A673 (cell line): Measurements from ENCODE around the gene CFAP92. TPM values are rescaled to one million over a fixed set of nuclear protein-coding genes. Genes with fewer than 3 reads are reported as not detected.
A peak's percentile ranks its signal among the peaks of the same experiment; 100 is the strongest.

ENCODE experiments used
- BruUV-seq: library from RNA; stranded (reverse); fragments of 400-500 nt; replicated peaks from 2 replicates; lab custom pipeline; 2021; lab: Mats Ljungman, UMichigan
- CTCF ChIA-PET: fragments of 300-600 bp; sonication (Branson Sonifier 250); formaldehyde crosslinking; loops from one replicate; lab custom pipeline; 2022; ENCODE audit warnings: antibody characterized with exemption; lab: Charles Lee
- POLR2A ChIA-PET: fragments of 300-600 bp; sonication (Branson Sonifier 250); formaldehyde crosslinking; loops from one replicate; lab custom pipeline; 2022; ENCODE audit warnings: antibody characterized with exemption; ENCODE audit not compliant: low non-redundant PET; lab: Charles Lee
- DNase-seq: peaks from one replicate; pipeline ENCODE4 v3.0.0-alpha.2; 2015; ENCODE audit warnings: low spot score
- H3K27ac ChIP-seq: fragments of 200-600 bp; sonication (generic); 2 replicates; pipeline ENCODE4 v1.5.1; 2016; ENCODE audit warnings: mixed run types, low read depth, mild to moderate bottlenecking, mixed read lengths, antibody characterized with exemption, low read length; ENCODE audit not compliant: poor library complexity, severe bottlenecking
- H3K27me3 ChIP-seq: fragments of 200-600 bp; sonication (generic); replicated peaks from 2 replicates; pipeline ENCODE4 v1.6.1; 2017; ENCODE audit warnings: mixed run types, low read depth, mild to moderate bottlenecking, mixed read lengths, antibody characterized with exemption, low read length; ENCODE audit not compliant: insufficient read depth, poor library complexity
- H3K36me3 ChIP-seq: fragments of 200-600 bp; sonication (generic); 2 replicates; pipeline ENCODE4 v1.6.1; 2016; ENCODE audit warnings: mixed run types, mild to moderate bottlenecking, mixed read lengths, antibody characterized with exemption, low read length; ENCODE audit not compliant: insufficient read depth, poor library complexity, severe bottlenecking
- H3K4me1 ChIP-seq: fragments of 200-600 bp; sonication (generic); 2 replicates; pipeline ENCODE4 v1.6.1; 2017; ENCODE audit warnings: mixed run types, mild to moderate bottlenecking, mixed read lengths, antibody characterized with exemption, low read length; ENCODE audit not compliant: insufficient read depth, poor library complexity, severe bottlenecking
- H3K4me3 ChIP-seq: fragments of 200-600 bp; sonication (generic); 2 replicates; pipeline ENCODE4 v1.5.1; 2016; ENCODE audit warnings: low read depth, mixed run types, mild to moderate bottlenecking, mixed read lengths, low read length; ENCODE audit not compliant: poor library complexity, severe bottlenecking
- H3K9me3 ChIP-seq: fragments of 200-600 bp; sonication (generic); 2 replicates; pipeline ENCODE4 v1.6.1; 2016; ENCODE audit warnings: mixed run types, low read depth, mild to moderate bottlenecking, mixed read lengths, antibody characterized with exemption, low read length; ENCODE audit not compliant: poor library complexity, severe bottlenecking
- CTCF ChIP-seq: fragments of 300-800, 200-600 bp; sonication (generic); conservative IDR thresholded peaks from 2 replicates; pipeline ENCODE4 v1.5.1; 2017; ENCODE audit warnings: low read depth, mild to moderate bottlenecking, antibody characterized with exemption, low read length, moderate library complexity, mixed read lengths
- EZH2 ChIP-seq: fragments of 200-600 bp; sonication (generic); IDR thresholded peaks from 2 replicates; pipeline ENCODE4 v1.6.1; 2017; ENCODE audit warnings: borderline replicate concordance, low read depth, mild to moderate bottlenecking, mixed read lengths, antibody characterized with exemption, low read length; ENCODE audit not compliant: poor library complexity, severe bottlenecking
- intact Hi-C: fragments of 100-400 bp; cut with micrococcal nuclease; formaldehyde crosslinking; loops from one replicate; pipeline ENCODE4 v1.10.0; 2022; ENCODE audit not compliant: unreplicated experiment
- total RNA-seq: library from RNA; stranded (reverse); gene quantifications from 2 replicates; pipeline ENCODE4 v1.2.3, GENCODE V29; 2021

Gene CFAP92
- total RNA-seq, 1 experiment from 2014 or later, result not detected

GRCh38 chr3:129028866-129029265 lies 35.0 kb upstream of the CFAP92 start:
- ChIA-PET POLR2A (no interaction called here), CTCF (no interaction called here)
- Histone ChIP-seq H3K36me3 (no peaks in the 10 kb centered on the region), H3K27ac (no peak overlapping the region), H3K9me3 (no peaks in the 10 kb centered on the region), H3K4me3 (no peak overlapping the region), H3K27me3 (no peaks in the 10 kb centered on the region), H3K4me1 (peaks cover 6% of the 10 kb centered on the region)
- intact Hi-C loops, result no loop called here
- no TSS peak for BruUV-seq
- no peak for TF ChIP-seq CTCF
- TF ChIP-seq EZH2, result no peak
- no peak for DNase-seq

DNA sequence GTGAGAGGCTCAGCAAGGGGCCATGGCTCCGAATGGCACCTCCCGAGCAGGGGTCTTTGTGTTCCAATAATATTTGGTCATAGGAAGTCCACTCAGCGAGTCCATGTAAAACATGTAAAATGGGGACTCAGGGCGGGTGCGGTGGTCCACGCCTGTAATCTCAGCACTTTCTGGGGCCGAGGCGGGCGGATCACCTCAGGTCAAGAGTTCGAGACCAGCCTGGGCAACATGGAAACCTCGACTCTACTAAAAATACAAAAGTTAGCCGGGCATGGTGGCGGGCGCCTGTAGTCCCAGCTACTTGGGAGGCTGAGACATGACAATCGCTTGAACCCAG lies 33.6 kb upstream of the CFAP92 start:
- no TSS peak for BruUV-seq

DNA sequence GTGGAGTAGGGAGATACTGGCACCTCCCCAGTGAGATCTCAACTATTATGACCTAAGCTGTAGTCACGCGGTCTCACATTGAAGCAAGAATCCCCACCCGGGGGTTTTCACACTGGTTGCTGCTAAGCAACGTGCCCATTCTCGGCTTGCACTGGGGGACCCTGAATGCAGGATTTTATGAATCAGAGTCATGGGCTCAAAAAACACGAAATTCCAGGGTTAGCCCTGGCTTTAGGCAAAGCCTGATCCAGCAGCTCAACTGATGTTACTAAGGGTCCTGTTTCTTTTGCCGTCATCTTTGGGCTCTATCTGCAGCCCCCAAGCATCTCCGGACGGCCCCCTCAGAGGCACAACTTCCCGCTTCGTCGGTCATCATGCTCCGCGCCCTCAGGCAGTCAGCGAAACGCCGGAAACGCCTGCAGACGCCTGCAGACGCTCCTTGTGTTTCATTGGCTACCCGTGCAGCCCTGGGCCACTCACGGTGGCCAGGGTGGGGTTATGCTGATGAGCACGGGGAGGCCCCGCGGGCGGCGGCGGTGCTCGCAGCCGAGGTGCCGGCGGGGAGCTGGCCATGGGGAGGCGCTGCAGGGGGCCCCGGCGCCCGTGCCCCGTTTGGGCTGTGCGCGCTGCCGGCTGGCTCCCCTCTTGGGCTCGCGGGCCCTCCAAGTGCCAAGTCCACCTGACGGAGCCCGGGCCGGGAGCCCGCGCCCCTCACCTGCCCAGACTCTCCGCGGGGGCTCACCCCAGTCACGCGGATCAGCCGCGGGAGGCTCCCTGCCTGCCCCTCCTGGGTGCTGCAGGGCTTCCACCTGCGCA lies 33.1 kb upstream of the CFAP92 start:
- intact Hi-C loops, result no loop called here
- Histone ChIP-seq H3K4me1 (peaks cover 6% of the 10 kb centered on the region), H3K27ac (no peak overlapping the region), H3K36me3 (no peaks in the 10 kb centered on the region), H3K27me3 (no peaks in the 10 kb centered on the region), H3K9me3 (no peaks in the 10 kb centered on the region), H3K4me3 (peak overlapping the region; percentile 47)
- TF ChIP-seq CTCF, result peak; percentile 56
- no peak for TF ChIP-seq EZH2
- peak; percentile 96 for DNase-seq
- POLR2A ChIA-PET, result interaction anchor here (0.5 to 0.6 kb wide), 2 partner anchors 103 to 198 kb away, joined by 3 to 6 read pairs; no protein-coding TSS in a partner anchor
- CTCF ChIA-PET, result no interaction called here
- BruUV-seq, result no TSS peak

More for the DNA sequence above, 33.6 kb upstream of the CFAP92 start:
- H3K4me1 ChIP-seq, result peaks cover 6% of the 10 kb centered on the region
- H3K9me3 ChIP-seq, result no peaks in the 10 kb centered on the region
- H3K27ac ChIP-seq, result no peak overlapping the region
- CTCF ChIA-PET, result no interaction called here
- H3K27me3 ChIP-seq, result no peaks in the 10 kb centered on the region
- no peaks in the 10 kb centered on the region for H3K36me3 ChIP-seq
- POLR2A ChIA-PET, result interaction anchor here (0.5 to 0.6 kb wide), 2 partner anchors 103 to 197 kb away, joined by 3 to 6 read pairs; no protein-coding TSS in a partner anchor
- peak overlapping the region; percentile 47 for H3K4me3 ChIP-seq
- TF ChIP-seq CTCF (no peak), EZH2 (no peak)
- intact Hi-C loops, result no loop called here
- DNase-seq, result no peak
